Measurements from ENCODE around the gene ADCY1. TPM values are rescaled to one million over a fixed set of nuclear protein-coding genes. Genes with fewer than 3 reads are reported as not detected.

Gene ADCY1
- total and polyA plus RNA-seq, 2 donors (not counting 1 experiment from before 2014, with no cell fraction given): 0.23 to 2.5 TPM

- Histone ChIP-seq H3K36me3 (ENCODE audit: control insufficient read depth, insufficient read depth, low read length) (no peaks in the 10 kb centered on the region), H3K4me2 (ENCODE audit: extremely low read depth, insufficient read depth, low read length) (no peak overlapping the region), H3K4me1 (ENCODE audit: control insufficient read depth, extremely low read depth, insufficient read depth, low read length) (no peaks in the 10 kb centered on the region), H3K4me3 (replicated peaks in 1 of 4; ENCODE audit: control extremely low read depth in 1 of 4, insufficient read depth in 1 of 4, low read depth in 3 of 4, low read length in 4 of 4) (no peak overlapping the region), H3K9ac (ENCODE audit: insufficient read depth, low read length) (no peak overlapping the region), H3K79me2 (ENCODE audit: control insufficient read depth, insufficient read depth, low read length) (no peaks in the 10 kb centered on the region), H4K20me1 (ENCODE audit: control insufficient read depth, extremely low read depth, insufficient read depth, low read length) (no peaks in the 10 kb centered on the region), H3K27me3 (ENCODE audit: control insufficient read depth, insufficient read depth, low read length) (no peaks in the 10 kb centered on the region), H3K9me3 (ENCODE audit: control insufficient read depth, insufficient read depth, low read depth, low read length) (no peaks in the 10 kb centered on the region), H3K27ac (ENCODE audit: insufficient read depth, low read length) (no peak overlapping the region), H2AFZ (ENCODE audit: low read length) (no peak overlapping the region)
- DNase-seq (ENCODE audit: low read depth in 2 of 2): no peak
- no peak for TF ChIP-seq CTCF (conservative IDR thresholded peaks at IDR 0.05 in 1 of 2, IDR thresholded peaks at IDR 0.05 in 1 of 2; ENCODE audit: low read depth in 1 of 2, low read length in 2 of 2)
- no peak for TF ChIP-seq EZH2 (IDR thresholded peaks at IDR 0.05; ENCODE audit: low read length, missing control alignments)
Observed at GRCh38 chr7:45623157-45623556, 49.0 kb downstream of the ADCY1 start.

GRCh38 chr7:45623740-45624391 is 49.7 kb downstream of the ADCY1 start:
- Histone ChIP-seq H3K4me2 (ENCODE audit: extremely low read depth, insufficient read depth, low read length) (no peak overlapping the region), H3K27me3 (ENCODE audit: control insufficient read depth, insufficient read depth, low read length) (no peaks in the 10 kb centered on the region), H2AFZ (ENCODE audit: low read length) (no peak overlapping the region), H3K79me2 (ENCODE audit: control insufficient read depth, insufficient read depth, low read length) (no peaks in the 10 kb centered on the region), H3K4me1 (ENCODE audit: control insufficient read depth, extremely low read depth, insufficient read depth, low read length) (no peaks in the 10 kb centered on the region), H3K4me3 (replicated peaks in 1 of 4; ENCODE audit: control extremely low read depth in 1 of 4, insufficient read depth in 1 of 4, low read depth in 3 of 4, low read length in 4 of 4) (no peak overlapping the region), H3K36me3 (ENCODE audit: control insufficient read depth, insufficient read depth, low read length) (no peaks in the 10 kb centered on the region), H3K27ac (ENCODE audit: insufficient read depth, low read length) (no peak overlapping the region), H3K9ac (ENCODE audit: insufficient read depth, low read length) (no peak overlapping the region), H4K20me1 (ENCODE audit: control insufficient read depth, extremely low read depth, insufficient read depth, low read length) (no peaks in the 10 kb centered on the region), H3K9me3 (ENCODE audit: control insufficient read depth, insufficient read depth, low read depth, low read length) (no peaks in the 10 kb centered on the region)
- TF ChIP-seq EZH2 (IDR thresholded peaks at IDR 0.05; ENCODE audit: low read length, missing control alignments) (no peak), CTCF (conservative IDR thresholded peaks at IDR 0.05 in 1 of 2, IDR thresholded peaks at IDR 0.05 in 1 of 2; ENCODE audit: low read depth in 1 of 2, low read length in 2 of 2) (no peak)
- DNase-seq (ENCODE audit: low read depth in 2 of 2): no peak

- no peak overlapping the region for H3K27ac ChIP-seq (ENCODE audit: insufficient read depth, low read length)
- no peak for DNase-seq (ENCODE audit: low read depth in 2 of 2)
- no peaks in the 10 kb centered on the region for H3K79me2 ChIP-seq (ENCODE audit: control insufficient read depth, insufficient read depth, low read length)
- no peak overlapping the region for H3K4me3 ChIP-seq (replicated peaks in 1 of 4; ENCODE audit: control extremely low read depth in 1 of 4, insufficient read depth in 1 of 4, low read depth in 3 of 4, low read length in 4 of 4)
- H3K4me1 ChIP-seq (ENCODE audit: control insufficient read depth, extremely low read depth, insufficient read depth, low read length): no peaks in the 10 kb centered on the region
- TF ChIP-seq CTCF (conservative IDR thresholded peaks at IDR 0.05 in 1 of 2, IDR thresholded peaks at IDR 0.05 in 1 of 2; ENCODE audit: low read depth in 1 of 2, low read length in 2 of 2) (no peak), EZH2 (IDR thresholded peaks at IDR 0.05; ENCODE audit: low read length, missing control alignments) (no peak)
- H3K36me3 ChIP-seq (ENCODE audit: control insufficient read depth, insufficient read depth, low read length): no peaks in the 10 kb centered on the region
- no peak overlapping the region for H3K4me2 ChIP-seq (ENCODE audit: extremely low read depth, insufficient read depth, low read length)
- H3K9me3 ChIP-seq (ENCODE audit: control insufficient read depth, insufficient read depth, low read depth, low read length): no peaks in the 10 kb centered on the region
- H3K27me3 ChIP-seq (ENCODE audit: control insufficient read depth, insufficient read depth, low read length): no peaks in the 10 kb centered on the region
- no peak overlapping the region for H2AFZ ChIP-seq (ENCODE audit: low read length)
- no peaks in the 10 kb centered on the region for H4K20me1 ChIP-seq (ENCODE audit: control insufficient read depth, extremely low read depth, insufficient read depth, low read length)
- H3K9ac ChIP-seq (ENCODE audit: insufficient read depth, low read length): no peak overlapping the region
Observed at GRCh38 chr7:45624392-45624760, 50.2 kb downstream of the ADCY1 start.
